ENCODE data around the gene EPB41L4A.
"Not testable (repeated sequence)": the region's sequence is repeated elsewhere in the genome, so short reads cannot be mapped to it uniquely, and the experiment has no call there.

Gene EPB41L4A, protein sequence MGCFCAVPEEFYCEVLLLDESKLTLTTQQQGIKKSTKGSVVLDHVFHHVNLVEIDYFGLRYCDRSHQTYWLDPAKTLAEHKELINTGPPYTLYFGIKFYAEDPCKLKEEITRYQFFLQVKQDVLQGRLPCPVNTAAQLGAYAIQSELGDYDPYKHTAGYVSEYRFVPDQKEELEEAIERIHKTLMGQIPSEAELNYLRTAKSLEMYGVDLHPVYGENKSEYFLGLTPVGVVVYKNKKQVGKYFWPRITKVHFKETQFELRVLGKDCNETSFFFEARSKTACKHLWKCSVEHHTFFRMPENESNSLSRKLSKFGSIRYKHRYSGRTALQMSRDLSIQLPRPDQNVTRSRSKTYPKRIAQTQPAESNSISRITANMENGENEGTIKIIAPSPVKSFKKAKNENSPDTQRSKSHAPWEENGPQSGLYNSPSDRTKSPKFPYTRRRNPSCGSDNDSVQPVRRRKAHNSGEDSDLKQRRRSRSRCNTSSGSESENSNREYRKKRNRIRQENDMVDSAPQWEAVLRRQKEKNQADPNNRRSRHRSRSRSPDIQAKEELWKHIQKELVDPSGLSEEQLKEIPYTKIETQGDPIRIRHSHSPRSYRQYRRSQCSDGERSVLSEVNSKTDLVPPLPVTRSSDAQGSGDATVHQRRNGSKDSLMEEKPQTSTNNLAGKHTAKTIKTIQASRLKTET

DNA sequence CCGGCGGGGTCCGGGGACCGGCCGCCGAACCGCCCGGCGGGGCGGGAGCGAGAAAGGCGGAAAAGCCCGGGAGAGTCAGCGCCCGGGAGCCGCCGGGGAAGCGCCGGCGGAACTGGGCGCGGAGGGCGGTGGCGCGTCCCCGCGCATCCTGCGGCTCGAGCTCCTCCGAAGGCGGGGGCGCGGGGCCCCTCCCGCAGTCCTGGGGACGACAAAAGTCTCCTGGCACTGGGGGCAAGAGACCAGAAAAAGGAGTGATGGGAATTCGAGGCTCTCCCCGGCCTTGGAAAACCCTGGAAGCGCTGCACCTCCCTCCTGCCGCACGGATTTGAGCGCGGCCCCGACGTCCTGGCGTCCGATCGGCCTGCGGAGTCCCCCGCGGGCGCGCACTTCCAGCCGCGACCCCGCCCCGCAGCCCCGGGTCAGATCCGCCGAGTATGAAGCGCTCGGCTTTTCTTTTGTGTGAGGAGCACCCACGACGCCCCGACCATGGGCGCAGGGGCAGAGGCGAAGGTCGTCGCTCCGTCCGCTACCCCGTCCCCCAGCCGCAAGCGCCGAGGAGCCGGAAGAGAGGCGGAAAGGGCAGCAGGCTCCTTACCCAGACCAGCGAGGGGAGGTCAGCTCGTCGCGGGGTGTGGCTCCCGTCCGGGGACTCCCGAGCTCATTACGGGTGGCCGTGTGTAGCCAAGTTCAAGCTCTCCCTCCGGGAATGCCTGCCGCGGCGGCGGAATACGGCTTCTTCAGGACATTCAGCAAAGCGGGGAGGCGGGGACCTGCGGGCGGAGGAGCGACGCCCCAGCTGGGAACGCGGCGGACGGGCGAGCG, at the start of gene EPB41L4A:
Gene EPB41L4A, minus strand, starts transcription at position 114 of the 822 bp plus-strand sequence. CDS start 238 bp downstream, outside the sequence.
- no peak for DNase-seq

DNA sequence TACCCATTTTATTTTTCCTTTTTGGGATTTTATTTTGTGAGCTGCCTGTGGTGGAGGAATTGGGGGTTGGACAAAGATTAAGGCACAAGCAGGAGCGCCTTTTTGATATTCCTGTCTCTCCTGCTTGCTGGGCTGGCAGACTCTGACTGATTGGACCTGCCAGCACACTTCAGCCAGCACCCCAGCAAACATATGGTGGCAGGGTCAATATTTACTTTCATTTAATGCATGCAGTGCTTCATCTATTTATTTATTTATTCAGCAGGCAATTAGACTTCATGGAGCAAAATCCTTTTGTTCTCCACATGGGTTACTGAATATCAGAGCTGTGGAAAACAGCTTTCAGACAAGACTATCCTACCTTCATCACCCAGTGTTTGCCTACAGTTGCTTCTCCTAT, 48.4 kb upstream of the EPB41L4A start:
- no peak for DNase-seq

DNA sequence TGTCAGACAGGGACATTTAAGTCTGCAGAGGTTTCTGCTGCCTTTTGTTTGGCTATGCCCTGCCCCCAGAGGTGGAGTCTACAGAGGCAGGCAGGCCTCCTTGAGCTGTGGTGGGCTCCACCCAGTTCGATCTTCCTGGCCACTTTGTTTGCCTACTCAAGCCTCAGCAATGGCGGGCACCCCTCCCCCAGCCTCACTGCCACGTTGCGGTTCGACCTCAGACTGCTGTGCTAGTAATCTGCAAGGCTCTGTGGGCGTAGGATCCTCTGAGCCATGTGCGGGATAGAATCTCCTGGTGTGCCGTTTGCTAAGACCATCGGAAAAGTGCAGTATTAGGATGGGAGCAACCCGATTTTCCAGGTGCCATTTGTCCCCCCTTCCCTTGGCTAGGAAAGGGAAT, 47.2 kb upstream of the EPB41L4A start:
- not testable (repeated sequence) for DNase-seq

DNA sequence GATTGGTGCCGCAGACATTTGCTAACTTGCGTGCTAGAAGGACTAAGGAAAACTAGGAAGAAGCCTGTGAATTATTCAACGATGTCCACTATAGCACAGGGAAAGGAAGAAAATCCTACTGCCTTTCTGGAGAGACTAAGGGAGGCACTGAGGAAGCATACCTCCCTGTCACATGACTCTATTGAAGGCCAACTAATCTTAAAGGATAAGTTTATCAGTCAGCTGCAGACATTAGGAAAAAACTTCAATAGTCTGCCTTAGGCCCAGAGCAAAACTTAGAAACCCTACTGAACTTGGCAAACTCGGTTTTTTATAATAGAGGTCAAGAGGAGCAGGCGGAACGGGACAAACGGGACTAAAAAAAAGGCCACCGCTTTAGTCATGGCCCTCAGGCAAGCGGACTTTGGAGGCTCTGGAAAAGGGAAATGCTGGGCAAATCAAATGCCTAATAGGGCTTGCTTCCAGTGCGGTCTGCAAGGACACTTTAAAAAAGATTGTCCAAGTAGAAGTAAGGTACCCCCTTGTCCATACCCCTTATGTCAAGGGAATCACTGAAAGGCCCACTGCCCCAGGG, 28.2 kb upstream of the EPB41L4A start:
- not testable (repeated sequence) for DNase-seq

DNA sequence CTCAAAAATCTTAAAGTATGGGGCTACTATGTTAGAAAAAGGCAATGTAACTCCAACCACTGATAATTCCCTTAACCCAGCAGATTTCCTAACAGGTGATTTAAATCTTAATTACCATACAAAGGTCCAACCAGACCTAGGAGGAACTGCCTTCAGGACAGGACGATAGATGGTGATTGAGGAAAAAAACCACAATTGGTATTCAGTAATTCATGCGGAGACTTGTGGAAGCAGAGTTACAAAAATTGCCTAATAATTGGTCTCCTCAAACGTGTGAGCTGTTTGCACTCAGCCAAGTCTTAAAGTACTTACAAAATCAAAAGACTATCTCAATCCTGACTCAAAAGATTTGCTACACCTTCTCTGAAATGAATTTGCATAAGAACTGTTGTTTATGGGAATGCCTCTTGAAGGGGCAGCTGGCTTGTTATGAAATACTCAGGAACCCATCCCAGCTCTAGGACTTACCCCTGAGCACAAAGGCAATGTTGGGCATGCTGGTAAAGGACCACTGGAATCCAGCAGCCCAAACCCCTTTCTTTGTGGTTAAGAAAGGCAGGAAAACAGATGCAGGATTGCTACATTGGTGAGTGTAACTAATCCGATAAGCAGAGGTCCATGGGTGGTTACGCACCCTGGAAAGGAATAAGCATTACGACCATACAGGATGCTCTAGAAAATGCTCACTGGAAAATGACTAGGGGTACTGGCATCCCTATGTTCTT, 26.7 kb upstream of the EPB41L4A start:
- no peak for DNase-seq

DNA sequence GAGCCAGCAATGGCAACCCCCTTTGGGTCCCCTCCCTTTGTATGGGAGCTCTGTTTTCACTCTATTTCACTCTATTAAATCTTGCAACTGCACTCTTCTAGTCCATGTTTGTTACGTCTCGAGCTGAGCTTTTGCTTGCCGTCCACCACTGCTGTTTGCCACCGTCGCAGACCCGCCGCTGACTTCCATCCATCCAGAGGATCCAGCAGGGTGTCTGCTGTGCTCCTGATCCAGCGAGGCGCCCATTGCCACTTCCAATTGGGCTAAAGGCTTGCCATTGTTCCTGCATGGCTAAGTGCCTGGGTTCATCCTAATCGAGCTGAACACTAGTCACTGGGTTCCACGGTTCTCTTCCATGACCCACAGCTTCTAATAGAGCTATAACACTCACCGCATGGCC, 24.9 kb upstream of the EPB41L4A start:
- not testable (repeated sequence) for DNase-seq

DNA sequence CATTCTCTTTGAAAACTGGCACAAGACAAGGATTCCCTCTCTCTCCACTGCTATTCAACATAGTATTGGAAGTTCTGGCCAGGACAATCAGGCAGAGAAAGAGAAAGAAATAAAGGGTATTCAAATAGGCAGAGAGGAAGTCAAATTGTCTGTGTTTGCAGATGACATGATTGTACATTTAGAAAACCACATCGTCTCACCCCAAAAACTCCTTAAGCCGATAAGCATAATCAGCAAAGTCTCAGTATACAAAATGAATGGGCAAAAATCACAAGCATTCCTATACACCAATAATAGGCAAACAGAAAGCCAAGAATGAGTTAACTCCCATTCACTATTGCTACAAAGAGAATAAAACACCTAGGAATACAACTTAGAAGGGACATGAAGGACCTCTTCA, 21.0 kb upstream of the EPB41L4A start:
- no peak for DNase-seq

DNA sequence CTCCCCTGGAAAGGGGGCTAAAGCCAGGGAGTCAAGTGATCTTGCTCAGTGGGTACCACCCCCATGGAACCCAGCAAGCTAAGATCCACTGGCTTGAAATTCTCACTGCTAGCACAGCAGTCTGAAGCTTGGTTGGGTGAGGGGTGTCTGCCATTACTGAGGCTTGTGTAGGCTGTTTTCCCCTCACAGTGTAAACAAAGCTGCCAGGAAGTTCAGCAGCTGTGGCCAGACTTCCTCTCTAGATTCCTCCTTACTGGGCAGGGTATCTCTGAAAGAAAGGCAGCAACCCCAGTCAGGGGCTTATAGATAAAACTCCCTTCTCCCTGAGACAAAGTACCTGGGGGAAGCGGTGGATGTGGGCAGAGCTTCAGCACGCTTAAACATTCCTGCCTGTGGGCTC, 17.1 kb upstream of the EPB41L4A start:
- DNase-seq: no peak

DNA sequence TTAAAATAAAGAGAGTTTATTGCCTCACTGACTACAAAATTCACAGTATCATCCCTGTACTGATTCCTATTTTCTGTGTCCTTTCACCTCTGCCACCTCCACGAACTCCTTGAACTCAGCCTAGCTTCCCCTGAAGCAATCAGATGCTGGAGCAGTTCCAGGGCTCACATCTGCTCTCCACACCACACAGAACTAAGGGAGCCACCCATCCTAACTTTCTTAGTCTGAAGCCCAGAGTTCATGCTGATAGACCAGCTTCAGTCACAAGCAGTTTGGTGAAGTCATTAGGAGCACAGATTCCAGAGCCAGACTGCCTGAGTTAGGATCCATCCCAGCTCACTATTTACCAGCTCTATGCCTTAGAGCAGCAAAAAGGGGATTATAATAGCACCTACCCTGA, 15.6 kb upstream of the EPB41L4A start:
- DNase-seq: no peak

DNA sequence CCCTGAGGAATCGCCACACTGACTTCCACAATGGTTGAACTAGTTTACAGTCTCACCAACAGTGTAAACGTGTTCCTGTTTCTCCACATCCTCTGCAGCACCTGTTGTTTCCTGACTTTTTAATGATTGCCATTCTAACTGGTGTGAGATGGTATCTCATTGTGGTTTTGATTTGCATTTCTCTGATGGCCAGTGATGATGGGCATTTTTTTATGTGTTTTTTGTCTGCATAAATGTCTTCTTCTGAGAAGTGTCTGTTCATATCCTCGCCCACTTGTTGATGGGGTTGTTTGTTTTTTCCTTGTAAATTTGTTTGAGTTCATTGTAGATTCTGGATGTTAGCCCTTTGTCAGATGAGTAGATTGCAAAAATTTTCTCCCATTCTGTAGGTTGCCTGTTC, 7.1 kb upstream of the EPB41L4A start:
- not testable (repeated sequence) for DNase-seq

DNA sequence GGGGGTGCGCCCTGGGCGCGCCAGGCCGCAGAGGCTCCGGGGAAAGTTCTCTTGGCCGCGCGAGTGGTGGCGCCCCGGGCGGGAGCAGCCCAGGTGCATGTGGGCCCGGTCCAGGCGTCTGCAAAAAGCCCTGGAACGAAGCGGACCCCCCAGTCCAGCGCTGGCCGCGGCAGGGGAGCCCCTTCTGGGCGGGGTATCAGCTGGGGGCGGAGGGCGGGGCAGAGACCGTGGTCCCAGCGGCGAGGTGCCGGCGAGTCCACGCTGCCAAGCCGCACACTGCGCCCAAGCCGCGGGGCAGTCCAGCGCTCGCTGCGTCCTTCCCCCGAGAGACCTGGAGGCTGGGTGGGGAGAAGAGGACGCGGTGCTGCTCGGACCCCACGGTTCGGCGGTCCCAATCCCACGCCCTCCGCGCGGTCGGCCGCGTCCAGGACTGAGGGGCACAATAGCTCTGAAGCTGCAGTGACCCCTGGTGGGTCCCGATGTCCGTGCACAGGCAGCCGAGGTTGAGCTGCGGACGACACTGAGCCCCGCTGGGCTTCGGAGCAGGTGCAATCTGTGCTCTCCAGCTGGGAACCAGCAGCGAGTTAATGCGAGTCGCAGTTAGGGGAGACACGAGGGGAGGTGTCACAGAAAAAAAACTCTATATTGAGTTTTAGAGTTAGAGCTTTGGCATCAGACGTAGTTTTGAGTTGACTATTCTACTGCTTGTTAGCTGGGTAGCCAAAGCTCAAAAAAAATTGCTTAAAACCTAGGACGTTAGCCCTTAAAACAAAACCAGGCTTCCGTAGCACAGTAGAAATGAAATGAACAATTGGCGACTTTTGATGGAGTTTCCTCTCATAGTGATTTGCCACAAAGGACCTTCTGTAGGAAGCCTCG, 1.1 kb upstream of the EPB41L4A start:
- DNase-seq: no peak

DNA sequence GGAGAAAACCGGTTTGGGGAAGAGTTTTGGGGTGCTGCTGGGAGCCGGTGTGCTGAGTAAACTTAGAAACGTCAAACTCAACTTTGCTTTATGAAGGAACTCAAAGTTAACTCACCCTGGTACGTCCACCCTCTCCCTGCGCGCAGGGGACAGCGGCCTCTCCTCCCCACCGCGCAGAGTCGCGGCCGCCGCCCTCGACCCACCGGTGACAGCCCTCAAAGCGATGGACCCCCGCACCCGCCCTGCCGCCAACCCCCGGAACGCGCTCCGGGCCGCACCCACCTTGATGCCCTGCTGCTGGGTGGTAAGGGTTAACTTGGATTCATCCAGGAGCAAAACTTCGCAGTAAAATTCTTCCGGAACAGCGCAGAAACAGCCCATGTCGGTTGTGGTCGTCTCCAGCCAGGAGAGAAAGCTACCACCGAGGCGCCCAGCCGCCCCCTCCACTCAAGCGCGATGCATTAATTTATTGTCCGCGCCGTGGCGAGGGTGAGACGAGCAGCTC, 366 bp downstream of the EPB41L4A start:
- DNase-seq: no peak

DNA sequence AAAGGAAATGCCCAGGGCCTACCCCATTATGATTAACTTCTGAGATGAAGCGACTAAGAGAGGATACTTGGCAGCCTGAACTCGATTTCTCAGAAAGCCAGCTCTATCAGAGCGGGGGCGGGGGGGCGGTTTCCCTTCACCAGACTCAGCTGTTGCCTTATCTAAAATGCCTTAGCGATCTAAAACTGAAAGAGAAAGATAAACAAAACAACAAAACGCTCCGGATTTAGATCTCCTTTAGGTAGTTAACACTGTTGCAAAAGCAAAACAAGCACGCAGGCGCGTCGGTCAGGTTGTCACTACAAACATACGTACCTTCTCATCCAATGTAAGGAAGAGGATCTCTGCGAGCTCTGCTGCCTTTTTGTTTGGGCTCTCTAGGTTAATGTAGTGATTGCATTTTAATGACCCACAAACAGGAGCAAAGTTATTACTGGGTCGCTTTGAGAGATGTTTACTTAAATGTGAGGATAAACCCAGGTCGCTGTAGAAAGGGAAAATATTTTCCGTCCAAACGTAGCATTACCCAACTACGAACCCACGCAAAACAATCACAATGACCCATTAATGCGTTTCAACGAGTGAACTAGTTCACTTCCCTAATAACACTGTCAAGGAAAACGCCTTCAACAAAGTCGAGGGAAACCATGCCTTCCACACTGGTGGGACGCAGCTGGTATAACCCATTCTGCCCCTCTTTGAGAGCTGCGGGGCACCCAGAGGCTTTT, 982 bp downstream of the EPB41L4A start:
- no peak for DNase-seq

DNA sequence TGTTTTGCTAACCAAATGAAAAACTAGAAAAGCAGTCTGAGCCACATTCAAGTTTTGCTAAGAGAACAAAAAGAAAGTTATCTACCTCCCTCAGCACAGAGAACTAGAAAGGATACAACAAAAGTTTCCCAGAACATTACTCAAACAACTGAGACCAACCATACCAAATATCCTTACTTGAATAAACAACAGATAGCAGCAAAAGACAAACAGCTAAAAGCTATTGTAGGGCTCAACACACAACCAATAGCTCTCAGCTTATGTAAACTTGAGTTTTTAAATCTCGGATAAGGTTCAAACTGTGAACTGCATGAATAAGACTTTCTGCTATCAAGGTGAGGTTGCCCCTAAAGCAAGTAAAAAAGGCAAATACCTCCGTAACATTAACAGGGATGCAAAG, 3.5 kb downstream of the EPB41L4A start:
- no peak for DNase-seq

DNA sequence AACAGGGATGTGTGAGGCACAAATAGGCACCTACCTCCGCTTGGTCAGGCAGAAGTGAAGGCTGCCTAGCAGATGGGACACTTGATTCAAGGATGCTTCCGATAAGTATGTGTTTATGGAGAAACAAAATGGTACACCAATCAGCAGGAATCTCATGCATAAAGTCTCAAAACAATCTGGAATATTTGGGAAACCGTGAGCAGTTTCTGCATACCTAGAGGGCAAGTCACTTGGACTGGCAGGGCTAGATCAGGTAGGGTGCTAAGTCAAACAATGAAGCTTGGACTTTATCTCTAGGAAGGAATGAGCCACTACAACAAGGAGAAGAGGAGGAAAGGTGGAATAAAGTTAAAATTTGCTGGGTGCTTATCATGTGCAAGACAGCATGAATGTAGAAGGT, 5.5 kb downstream of the EPB41L4A start:
- no peak for DNase-seq

DNA sequence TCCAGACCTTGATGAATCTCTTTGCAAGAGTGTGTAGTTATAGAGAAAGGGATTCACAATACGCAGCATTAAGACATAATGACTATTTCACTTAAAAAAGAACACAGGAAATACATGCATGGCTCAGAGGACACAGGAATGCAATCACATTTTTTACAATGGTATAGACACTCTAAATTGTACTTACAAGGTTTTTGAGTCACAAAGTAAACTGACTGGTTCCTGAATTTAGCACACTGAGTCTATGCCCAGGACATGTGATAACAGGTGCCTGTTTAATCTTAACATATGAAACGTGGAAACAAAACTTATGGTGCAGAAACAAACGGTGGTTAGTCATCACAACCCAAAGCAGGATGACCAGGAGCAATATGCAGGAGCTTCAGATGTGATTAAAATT, 6.7 kb downstream of the EPB41L4A start:
- DNase-seq: no peak

DNA sequence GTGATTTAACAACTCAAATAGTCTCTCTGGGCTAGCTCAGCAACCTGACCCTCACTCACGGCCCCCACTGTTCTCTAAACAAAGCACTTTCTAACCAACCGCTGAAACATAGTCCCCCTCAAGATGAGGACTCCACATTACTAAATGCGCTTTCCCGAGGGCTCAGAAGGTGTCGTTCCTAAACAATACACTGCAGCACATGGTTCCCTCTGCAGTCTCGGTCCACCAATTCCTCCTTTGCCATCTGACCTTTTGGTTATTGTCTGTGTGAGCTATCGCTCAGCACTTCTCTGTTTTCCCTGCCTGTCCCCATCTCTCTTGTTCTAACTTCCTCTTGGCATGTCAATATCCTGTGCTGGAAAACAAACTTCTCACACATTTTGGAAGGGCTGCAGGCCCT, 7.2 kb downstream of the EPB41L4A start:
- no peak for DNase-seq

DNA sequence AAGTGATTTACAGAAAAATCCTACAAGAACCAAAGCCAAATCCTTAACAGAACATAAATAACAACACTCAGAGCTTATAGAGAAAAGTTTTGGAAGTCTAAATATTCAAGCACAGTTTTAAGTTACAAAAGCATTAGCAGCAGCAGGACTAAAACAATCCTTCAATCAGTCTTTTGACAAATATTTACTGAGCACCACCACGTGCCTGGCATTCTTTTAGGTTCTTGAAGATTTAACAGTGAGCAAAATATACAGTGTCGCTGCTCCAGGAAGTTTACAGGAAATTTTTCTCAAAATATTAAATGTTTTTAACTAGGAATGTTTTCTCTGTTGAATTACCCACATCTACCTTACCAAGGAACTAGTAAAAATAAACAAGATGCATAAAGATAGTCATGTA, 11.4 kb downstream of the EPB41L4A start:
- no peak for DNase-seq

DNA sequence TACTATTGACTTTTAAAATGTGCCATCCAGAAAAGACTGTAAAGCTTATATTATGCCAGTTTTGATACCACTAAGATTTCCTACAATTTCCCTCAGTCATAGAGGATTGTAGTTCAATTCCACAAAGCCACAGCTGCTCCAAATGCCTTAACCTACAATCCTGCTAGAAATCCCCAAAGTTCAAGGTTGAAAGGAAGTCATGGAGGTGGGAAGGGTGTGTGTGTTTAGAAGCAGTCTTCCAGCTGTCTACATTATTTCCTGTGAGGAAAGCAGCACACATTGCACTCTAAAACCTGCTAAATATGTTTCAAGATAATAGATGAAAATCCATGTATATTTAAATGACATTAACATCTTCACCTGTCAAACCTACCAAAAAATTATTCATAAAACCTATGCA, 11.8 kb downstream of the EPB41L4A start:
- DNase-seq: no peak

DNA sequence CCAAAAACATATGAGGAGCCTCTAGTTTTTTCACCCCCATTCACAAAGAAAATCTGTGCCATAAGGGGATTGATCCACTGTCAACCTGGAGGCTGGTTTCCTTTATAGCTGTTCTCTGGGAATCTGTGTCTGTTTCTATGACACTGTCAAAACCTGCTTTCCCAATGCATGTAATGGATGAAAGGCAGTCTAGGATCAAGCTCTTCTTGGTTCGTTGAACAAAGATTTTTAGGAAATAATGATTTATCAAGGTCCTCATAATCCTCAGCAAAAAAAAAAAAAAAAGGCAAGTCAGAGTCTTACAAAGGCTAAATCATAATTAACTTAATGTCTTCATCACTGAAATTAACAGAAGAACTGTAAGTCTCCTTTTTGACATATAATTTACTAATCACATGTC, 16.0 kb downstream of the EPB41L4A start:
- no peak for DNase-seq

DNA sequence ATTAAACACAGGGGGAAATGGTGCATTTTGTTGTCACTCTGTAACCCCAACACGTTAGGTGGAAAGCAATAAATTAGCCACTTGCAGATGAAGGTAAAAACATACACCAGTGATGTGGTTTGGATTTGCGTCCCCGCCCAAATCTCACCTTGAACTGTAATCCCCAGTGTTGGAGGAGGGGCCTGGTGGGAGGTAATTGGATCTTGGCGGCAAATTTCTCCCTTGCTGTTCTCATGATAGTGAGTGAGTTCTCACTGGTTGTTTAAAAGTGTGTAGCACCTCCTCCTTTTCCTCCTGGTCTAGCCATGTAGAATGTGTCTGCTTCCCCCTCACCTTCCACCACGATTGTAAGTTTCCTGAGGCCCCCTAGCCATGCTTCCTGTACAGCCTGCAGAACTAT, 17.2 kb downstream of the EPB41L4A start:
- DNase-seq: no peak
